H1 (cell line): ENCODE measurements around the gene UBE2F. TPM values are rescaled to one million over a fixed set of nuclear protein-coding genes. Genes with fewer than 3 reads are reported as not detected.

Experiments used
- BACH1 ChIP-seq: IDR thresholded peaks from 2 replicates; pipeline ENCODE4 v1.6.1; 2012; ENCODE audit warnings: low read length, improper control_type of control experiment
- CTBP2 ChIP-seq: IDR thresholded peaks from 2 replicates; pipeline ENCODE4 v1.7.0; 2011; ENCODE audit warnings: borderline replicate concordance, mild to moderate bottlenecking, moderate library complexity, mixed read lengths, low read length; ENCODE audit not compliant: insufficient read depth, insufficient read length
- polyA plus RNA-seq, 7 experiments: library from polyadenylated mRNA; depleted of rRNA in 3 of 7; stranded (reverse) in 5 of 7; unstranded in 2 of 7; fragments of >200 nt in 5 of 7; fragments of 200-250 nt in 2 of 7; gene quantifications; 1 replicate in 5 of 7; 2 replicates in 1 of 7; 4 replicates in 1 of 7; pipeline versions ENCODE4 v1.2.1 to v1.2.3, GENCODE V29; 2011 to 2013; ENCODE audit warnings: missing spikeins in 2 of 7, mixed read lengths in 2 of 7
- total RNA-seq: library from RNA; stranded (reverse); fragmentation: NEBNext Ultra II Directional; extraction: Animal tissue kit (Norgen Biotek cat#: 25700); gene quantifications from 2 replicates; pipeline ENCODE4 v1.2.1, GENCODE V29; 2021
- TF ChIP-seq, protein P1 (sequence below): fragments of 300-600 bp; sonication (generic); IDR thresholded peaks from 2 replicates; pipeline ENCODE4 v1.7.1; 2012; ENCODE audit warnings: low read length, moderate library complexity, mild to moderate bottlenecking, inconsistent platforms; ENCODE audit not compliant: insufficient replicate concordance
- TF ChIP-seq, protein P2 (sequence below), 3 experiments: IDR thresholded peaks; 1 replicate in 2 of 3; 2 replicates in 1 of 3; pipeline versions ENCODE4 v1.5.1 to v1.6.1; 2011; ENCODE audit warnings: low read length in 3 of 3, mild to moderate bottlenecking in 3 of 3, inconsistent platforms in 2 of 3, low read depth in 1 of 3, moderate library complexity in 1 of 3; ENCODE audit not compliant: insufficient read depth in 1 of 3; ENCODE audit errors: control extremely low read depth in 1 of 3

Gene UBE2F
- total and polyA plus RNA-seq, 2 of the 8 experiments (the other 6 are each of a cell fraction or from before 2014, with no cell fraction given) = 43.3 to 59.8 TPM

DNA sequence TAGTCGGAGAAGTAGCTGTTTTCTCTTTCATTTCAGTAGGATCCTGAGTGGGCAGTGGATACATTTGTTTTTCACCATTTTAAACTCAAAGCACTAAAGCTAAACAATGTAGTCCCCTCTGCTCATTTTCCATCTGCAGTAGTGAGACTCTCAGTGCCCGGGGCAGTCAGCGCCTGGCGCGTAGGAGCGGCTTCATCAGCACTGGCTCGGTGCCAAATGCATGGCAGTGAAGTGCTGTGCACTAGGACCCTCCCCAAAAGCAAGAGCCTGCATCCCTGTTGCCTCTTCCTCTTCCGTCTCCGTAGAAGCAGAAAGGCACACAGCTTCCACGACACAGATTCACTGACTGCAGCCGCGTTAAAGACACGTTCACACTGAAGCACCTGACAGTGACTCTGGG lies 114.3 kb downstream of the UBE2F start (continued):
- TF ChIP-seq, protein P1, sequence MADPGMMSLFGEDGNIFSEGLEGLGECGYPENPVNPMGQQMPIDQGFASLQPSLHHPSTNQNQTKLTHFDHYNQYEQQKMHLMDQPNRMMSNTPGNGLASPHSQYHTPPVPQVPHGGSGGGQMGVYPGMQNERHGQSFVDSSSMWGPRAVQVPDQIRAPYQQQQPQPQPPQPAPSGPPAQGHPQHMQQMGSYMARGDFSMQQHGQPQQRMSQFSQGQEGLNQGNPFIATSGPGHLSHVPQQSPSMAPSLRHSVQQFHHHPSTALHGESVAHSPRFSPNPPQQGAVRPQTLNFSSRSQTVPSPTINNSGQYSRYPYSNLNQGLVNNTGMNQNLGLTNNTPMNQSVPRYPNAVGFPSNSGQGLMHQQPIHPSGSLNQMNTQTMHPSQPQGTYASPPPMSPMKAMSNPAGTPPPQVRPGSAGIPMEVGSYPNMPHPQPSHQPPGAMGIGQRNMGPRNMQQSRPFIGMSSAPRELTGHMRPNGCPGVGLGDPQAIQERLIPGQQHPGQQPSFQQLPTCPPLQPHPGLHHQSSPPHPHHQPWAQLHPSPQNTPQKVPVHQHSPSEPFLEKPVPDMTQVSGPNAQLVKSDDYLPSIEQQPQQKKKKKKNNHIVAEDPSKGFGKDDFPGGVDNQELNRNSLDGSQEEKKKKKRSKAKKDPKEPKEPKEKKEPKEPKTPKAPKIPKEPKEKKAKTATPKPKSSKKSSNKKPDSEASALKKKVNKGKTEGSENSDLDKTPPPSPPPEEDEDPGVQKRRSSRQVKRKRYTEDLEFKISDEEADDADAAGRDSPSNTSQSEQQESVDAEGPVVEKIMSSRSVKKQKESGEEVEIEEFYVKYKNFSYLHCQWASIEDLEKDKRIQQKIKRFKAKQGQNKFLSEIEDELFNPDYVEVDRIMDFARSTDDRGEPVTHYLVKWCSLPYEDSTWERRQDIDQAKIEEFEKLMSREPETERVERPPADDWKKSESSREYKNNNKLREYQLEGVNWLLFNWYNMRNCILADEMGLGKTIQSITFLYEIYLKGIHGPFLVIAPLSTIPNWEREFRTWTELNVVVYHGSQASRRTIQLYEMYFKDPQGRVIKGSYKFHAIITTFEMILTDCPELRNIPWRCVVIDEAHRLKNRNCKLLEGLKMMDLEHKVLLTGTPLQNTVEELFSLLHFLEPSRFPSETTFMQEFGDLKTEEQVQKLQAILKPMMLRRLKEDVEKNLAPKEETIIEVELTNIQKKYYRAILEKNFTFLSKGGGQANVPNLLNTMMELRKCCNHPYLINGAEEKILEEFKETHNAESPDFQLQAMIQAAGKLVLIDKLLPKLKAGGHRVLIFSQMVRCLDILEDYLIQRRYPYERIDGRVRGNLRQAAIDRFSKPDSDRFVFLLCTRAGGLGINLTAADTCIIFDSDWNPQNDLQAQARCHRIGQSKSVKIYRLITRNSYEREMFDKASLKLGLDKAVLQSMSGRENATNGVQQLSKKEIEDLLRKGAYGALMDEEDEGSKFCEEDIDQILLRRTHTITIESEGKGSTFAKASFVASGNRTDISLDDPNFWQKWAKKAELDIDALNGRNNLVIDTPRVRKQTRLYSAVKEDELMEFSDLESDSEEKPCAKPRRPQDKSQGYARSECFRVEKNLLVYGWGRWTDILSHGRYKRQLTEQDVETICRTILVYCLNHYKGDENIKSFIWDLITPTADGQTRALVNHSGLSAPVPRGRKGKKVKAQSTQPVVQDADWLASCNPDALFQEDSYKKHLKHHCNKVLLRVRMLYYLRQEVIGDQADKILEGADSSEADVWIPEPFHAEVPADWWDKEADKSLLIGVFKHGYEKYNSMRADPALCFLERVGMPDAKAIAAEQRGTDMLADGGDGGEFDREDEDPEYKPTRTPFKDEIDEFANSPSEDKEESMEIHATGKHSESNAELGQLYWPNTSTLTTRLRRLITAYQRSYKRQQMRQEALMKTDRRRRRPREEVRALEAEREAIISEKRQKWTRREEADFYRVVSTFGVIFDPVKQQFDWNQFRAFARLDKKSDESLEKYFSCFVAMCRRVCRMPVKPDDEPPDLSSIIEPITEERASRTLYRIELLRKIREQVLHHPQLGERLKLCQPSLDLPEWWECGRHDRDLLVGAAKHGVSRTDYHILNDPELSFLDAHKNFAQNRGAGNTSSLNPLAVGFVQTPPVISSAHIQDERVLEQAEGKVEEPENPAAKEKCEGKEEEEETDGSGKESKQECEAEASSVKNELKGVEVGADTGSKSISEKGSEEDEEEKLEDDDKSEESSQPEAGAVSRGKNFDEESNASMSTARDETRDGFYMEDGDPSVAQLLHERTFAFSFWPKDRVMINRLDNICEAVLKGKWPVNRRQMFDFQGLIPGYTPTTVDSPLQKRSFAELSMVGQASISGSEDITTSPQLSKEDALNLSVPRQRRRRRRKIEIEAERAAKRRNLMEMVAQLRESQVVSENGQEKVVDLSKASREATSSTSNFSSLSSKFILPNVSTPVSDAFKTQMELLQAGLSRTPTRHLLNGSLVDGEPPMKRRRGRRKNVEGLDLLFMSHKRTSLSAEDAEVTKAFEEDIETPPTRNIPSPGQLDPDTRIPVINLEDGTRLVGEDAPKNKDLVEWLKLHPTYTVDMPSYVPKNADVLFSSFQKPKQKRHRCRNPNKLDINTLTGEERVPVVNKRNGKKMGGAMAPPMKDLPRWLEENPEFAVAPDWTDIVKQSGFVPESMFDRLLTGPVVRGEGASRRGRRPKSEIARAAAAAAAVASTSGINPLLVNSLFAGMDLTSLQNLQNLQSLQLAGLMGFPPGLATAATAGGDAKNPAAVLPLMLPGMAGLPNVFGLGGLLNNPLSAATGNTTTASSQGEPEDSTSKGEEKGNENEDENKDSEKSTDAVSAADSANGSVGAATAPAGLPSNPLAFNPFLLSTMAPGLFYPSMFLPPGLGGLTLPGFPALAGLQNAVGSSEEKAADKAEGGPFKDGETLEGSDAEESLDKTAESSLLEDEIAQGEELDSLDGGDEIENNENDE = no peak
- TF ChIP-seq, protein P2, sequence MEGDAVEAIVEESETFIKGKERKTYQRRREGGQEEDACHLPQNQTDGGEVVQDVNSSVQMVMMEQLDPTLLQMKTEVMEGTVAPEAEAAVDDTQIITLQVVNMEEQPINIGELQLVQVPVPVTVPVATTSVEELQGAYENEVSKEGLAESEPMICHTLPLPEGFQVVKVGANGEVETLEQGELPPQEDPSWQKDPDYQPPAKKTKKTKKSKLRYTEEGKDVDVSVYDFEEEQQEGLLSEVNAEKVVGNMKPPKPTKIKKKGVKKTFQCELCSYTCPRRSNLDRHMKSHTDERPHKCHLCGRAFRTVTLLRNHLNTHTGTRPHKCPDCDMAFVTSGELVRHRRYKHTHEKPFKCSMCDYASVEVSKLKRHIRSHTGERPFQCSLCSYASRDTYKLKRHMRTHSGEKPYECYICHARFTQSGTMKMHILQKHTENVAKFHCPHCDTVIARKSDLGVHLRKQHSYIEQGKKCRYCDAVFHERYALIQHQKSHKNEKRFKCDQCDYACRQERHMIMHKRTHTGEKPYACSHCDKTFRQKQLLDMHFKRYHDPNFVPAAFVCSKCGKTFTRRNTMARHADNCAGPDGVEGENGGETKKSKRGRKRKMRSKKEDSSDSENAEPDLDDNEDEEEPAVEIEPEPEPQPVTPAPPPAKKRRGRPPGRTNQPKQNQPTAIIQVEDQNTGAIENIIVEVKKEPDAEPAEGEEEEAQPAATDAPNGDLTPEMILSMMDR (IDR thresholded peaks at IDR 0.05; ENCODE audit: control extremely low read depth in 1 of 3, insufficient read depth in 1 of 3, low read depth in 1 of 3, low read length in 3 of 3) = no peak
- TF ChIP-seq BACH1 (no peak), CTBP2 (no peak)
